ENCODE results near the gene ZFHX3. TPM values are rescaled to one million over a fixed set of nuclear protein-coding genes. Genes with fewer than 3 reads are reported as not detected.

The ZFHX3 gene
- polyA plus RNA-seq, 1 donor (not counting 4 experiments of a cell fraction or from before 2014, with no cell fraction given), result 1.2 TPM

GRCh38 chr16:73020409-73020884 lies 27.5 kb downstream of the ZFHX3 start:
- Histone ChIP-seq H3K4me1 (ENCODE audit: control insufficient read depth, extremely low read depth, insufficient read depth, low read length) (peaks cover 14% of the 10 kb centered on the region), H3K9ac (ENCODE audit: control insufficient read depth, extremely low read depth, insufficient read depth, low read length) (no peak overlapping the region), H3K79me2 (ENCODE audit: control insufficient read depth, insufficient read depth, low read length) (peaks cover 33% of the 10 kb centered on the region), H3K9me3 (ENCODE audit: control insufficient read depth, low read depth, low read length) (no peaks in the 10 kb centered on the region), H3K4me3 (ENCODE audit: control insufficient read depth in 2 of 3, extremely low read depth in 1 of 3, insufficient read depth in 2 of 3, low read depth in 1 of 3, low read length in 3 of 3) (no peak overlapping the region), H3K36me3 (ENCODE audit: control insufficient read depth in 2 of 2, extremely low read depth in 1 of 2, insufficient read depth in 2 of 2, low read length in 2 of 2) (no peaks in the 10 kb centered on the region), H2AFZ (ENCODE audit: control insufficient read depth, low read length) (no peak overlapping the region), H3K27ac (ENCODE audit: control insufficient read depth, insufficient read depth, low read length) (no peak overlapping the region), H3K27me3 (ENCODE audit: control insufficient read depth, extremely low read depth, insufficient read depth, low read length) (peaks cover 5% of the 10 kb centered on the region), H4K20me1 (ENCODE audit: control insufficient read depth, extremely low read depth, insufficient read depth, low read length) (peaks cover 21% of the 10 kb centered on the region), H3K9me1 (ENCODE audit: control insufficient read depth, extremely low read depth, insufficient read depth, low read length) (peaks cover 2% of the 10 kb centered on the region), H3K4me2 (ENCODE audit: control insufficient read depth, extremely low read depth, insufficient read depth, low read depth, low read length) (no peak overlapping the region)
- FAIRE-seq (no peak), DNase-seq (ENCODE audit: low read depth, low spot score) (no peak)
- no peak for TF ChIP-seq CTCF (optimal IDR thresholded peaks at IDR 0.05 in 1 of 3, IDR thresholded peaks at IDR 0.05 in 1 of 3, conservative IDR thresholded peaks at IDR 0.05 in 1 of 3; ENCODE audit: extremely low read depth in 1 of 3, insufficient read depth in 2 of 3, low read length in 3 of 3)
- TF ChIP-seq EZH2 (IDR thresholded peaks at IDR 0.05; ENCODE audit: low read length), result no peak
- dilution Hi-C loops (cut with MboI; ENCODE audit: extremely low pct_ligation_motif_present, low sequenced_read_pairs), result no loop called here

GRCh38 chr16:73019457-73020362 lies 28.2 kb downstream of the ZFHX3 start:
- no peak overlapping the region for H2AFZ ChIP-seq (ENCODE audit: control insufficient read depth, low read length)
- peaks cover 18% of the 10 kb centered on the region for H3K4me1 ChIP-seq (ENCODE audit: control insufficient read depth, extremely low read depth, insufficient read depth, low read length)
- H4K20me1 ChIP-seq (ENCODE audit: control insufficient read depth, extremely low read depth, insufficient read depth, low read length), result peaks cover 27% of the 10 kb centered on the region
- FAIRE-seq, result no peak
- no peak for DNase-seq (ENCODE audit: low read depth, low spot score)
- peaks cover under 1% of the 10 kb centered on the region for H3K9me1 ChIP-seq (ENCODE audit: control insufficient read depth, extremely low read depth, insufficient read depth, low read length)
- dilution Hi-C loops (cut with MboI; ENCODE audit: extremely low pct_ligation_motif_present, low sequenced_read_pairs), result no loop called here
- no peak overlapping the region for H3K4me2 ChIP-seq (ENCODE audit: control insufficient read depth, extremely low read depth, insufficient read depth, low read depth, low read length)
- no peak overlapping the region for H3K9ac ChIP-seq (ENCODE audit: control insufficient read depth, extremely low read depth, insufficient read depth, low read length)
- H3K79me2 ChIP-seq (ENCODE audit: control insufficient read depth, insufficient read depth, low read length), result peaks cover 28% of the 10 kb centered on the region
- no peak overlapping the region for H3K4me3 ChIP-seq (ENCODE audit: control insufficient read depth in 2 of 3, extremely low read depth in 1 of 3, insufficient read depth in 2 of 3, low read depth in 1 of 3, low read length in 3 of 3)
- TF ChIP-seq CTCF (optimal IDR thresholded peaks at IDR 0.05 in 1 of 3, IDR thresholded peaks at IDR 0.05 in 1 of 3, conservative IDR thresholded peaks at IDR 0.05 in 1 of 3; ENCODE audit: extremely low read depth in 1 of 3, insufficient read depth in 2 of 3, low read length in 3 of 3) (no peak), EZH2 (IDR thresholded peaks at IDR 0.05; ENCODE audit: low read length) (no peak)
- no peaks in the 10 kb centered on the region for H3K36me3 ChIP-seq (ENCODE audit: control insufficient read depth in 2 of 2, extremely low read depth in 1 of 2, insufficient read depth in 2 of 2, low read length in 2 of 2)
- H3K27me3 ChIP-seq (ENCODE audit: control insufficient read depth, extremely low read depth, insufficient read depth, low read length), result peaks cover 5% of the 10 kb centered on the region
- H3K9me3 ChIP-seq (ENCODE audit: control insufficient read depth, low read depth, low read length), result no peaks in the 10 kb centered on the region
- H3K27ac ChIP-seq (ENCODE audit: control insufficient read depth, insufficient read depth, low read length), result no peak overlapping the region
